HCT116 (cell line): ENCODE measurements around the gene KAZN.

Experiments
- CTCF ChIP-seq, 3 experiments: fragments of 200-600 bp in 1 of 3; sonication (generic) in 1 of 3; IDR thresholded peaks in 2 of 3; conservative IDR thresholded peaks in 1 of 3; 2 replicates each; pipeline ENCODE4 v1.5.1; 2012 to 2017; ENCODE audit warnings: low read depth in 2 of 3, low read length in 2 of 3, antibody characterized with exemption in 1 of 3, borderline replicate concordance in 1 of 3, control low read depth in 1 of 3, mild to moderate bottlenecking in 1 of 3, mixed read lengths in 1 of 3, mixed run types in 1 of 3, moderate library complexity in 1 of 3; ENCODE audit not compliant: insufficient read depth in 1 of 3
- EZH2 ChIP-seq: fragments of 200-600 bp; sonication (generic); IDR thresholded peaks from 2 replicates; pipeline ENCODE4 v1.6.1; 2017; ENCODE audit warnings: antibody characterized with exemption, mixed run types
- MAX ChIP-seq: IDR thresholded peaks from 2 replicates; pipeline ENCODE4 v1.6.1; 2012
- POLR2A ChIP-seq: IDR thresholded peaks from 2 replicates; pipeline ENCODE4 v1.7.0; 2011; ENCODE audit warnings: borderline replicate concordance; ENCODE audit not compliant: insufficient read depth, insufficient read length; ENCODE audit errors: extremely low read depth
- POLR2AphosphoS5 ChIP-seq: IDR thresholded peaks from 2 replicates; pipeline ENCODE4 v1.6.1; 2011; ENCODE audit warnings: mild to moderate bottlenecking, low read depth, low read length, moderate library complexity
- SRF ChIP-seq: IDR thresholded peaks from 2 replicates; pipeline ENCODE4 v1.6.1; 2012; ENCODE audit warnings: low read depth
- TCF7L2 ChIP-seq: IDR thresholded peaks from 2 replicates; pipeline ENCODE4 v1.7.0; 2011; ENCODE audit warnings: borderline replicate concordance, inconsistent platforms; ENCODE audit not compliant: insufficient read depth, insufficient read length; ENCODE audit errors: extremely low read depth

GRCh38 chr1:15123270-15123669 lies 524.8 kb downstream of the KAZN start:
- TF ChIP-seq CTCF (IDR thresholded peaks at IDR 0.05 in 2 of 3, conservative IDR thresholded peaks at IDR 0.05 in 1 of 3; ENCODE audit: borderline replicate concordance in 1 of 3, insufficient read depth in 1 of 3, low read depth in 2 of 3, low read length in 2 of 3) (no peak), POLR2AphosphoS5 (no peak), MAX (no peak), EZH2 (no peak), POLR2A (no peak), TCF7L2 (no peak), SRF (no peak)
